ENCODE results near the gene PIK3R1. TPM values are rescaled to one million over a fixed set of nuclear protein-coding genes. Genes with fewer than 3 reads are reported as not detected.

PIK3R1 gene
- total RNA-seq, 1 donor from 2014 or later: 80.4 TPM

- peaks cover 1% of the 10 kb centered on the region for H3K36me3 Mint-ChIP-seq
- H3K4me1 Mint-ChIP-seq: no peaks in the 10 kb centered on the region
- H3K27me3 Mint-ChIP-seq (ENCODE audit: low read depth): no peaks in the 10 kb centered on the region
- TF ChIP-seq, protein P1, sequence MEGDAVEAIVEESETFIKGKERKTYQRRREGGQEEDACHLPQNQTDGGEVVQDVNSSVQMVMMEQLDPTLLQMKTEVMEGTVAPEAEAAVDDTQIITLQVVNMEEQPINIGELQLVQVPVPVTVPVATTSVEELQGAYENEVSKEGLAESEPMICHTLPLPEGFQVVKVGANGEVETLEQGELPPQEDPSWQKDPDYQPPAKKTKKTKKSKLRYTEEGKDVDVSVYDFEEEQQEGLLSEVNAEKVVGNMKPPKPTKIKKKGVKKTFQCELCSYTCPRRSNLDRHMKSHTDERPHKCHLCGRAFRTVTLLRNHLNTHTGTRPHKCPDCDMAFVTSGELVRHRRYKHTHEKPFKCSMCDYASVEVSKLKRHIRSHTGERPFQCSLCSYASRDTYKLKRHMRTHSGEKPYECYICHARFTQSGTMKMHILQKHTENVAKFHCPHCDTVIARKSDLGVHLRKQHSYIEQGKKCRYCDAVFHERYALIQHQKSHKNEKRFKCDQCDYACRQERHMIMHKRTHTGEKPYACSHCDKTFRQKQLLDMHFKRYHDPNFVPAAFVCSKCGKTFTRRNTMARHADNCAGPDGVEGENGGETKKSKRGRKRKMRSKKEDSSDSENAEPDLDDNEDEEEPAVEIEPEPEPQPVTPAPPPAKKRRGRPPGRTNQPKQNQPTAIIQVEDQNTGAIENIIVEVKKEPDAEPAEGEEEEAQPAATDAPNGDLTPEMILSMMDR (IDR thresholded peaks at IDR 0.05; ENCODE audit: unreplicated experiment): no peak
- H3K9me3 Mint-ChIP-seq: peaks cover 23% of the 10 kb centered on the region
- H3K4me3 Mint-ChIP-seq: no peak overlapping the region
- no peak overlapping the region for H3K27ac Mint-ChIP-seq
- DNase-seq (ENCODE audit: low spot score in 2 of 2, unreplicated experiment in 2 of 2): no peak
Observed at GRCh38 chr5:68313336-68313735, 97.8 kb downstream of the PIK3R1 start.

GRCh38 chr5:68314465-68314864 lies 98.9 kb downstream of the PIK3R1 start:
- H3K4me3 Mint-ChIP-seq: no peak overlapping the region
- TF ChIP-seq, protein P1 (IDR thresholded peaks at IDR 0.05; ENCODE audit: unreplicated experiment): no peak
- peaks cover 2% of the 10 kb centered on the region for H3K4me1 Mint-ChIP-seq
- no peaks in the 10 kb centered on the region for H3K27me3 Mint-ChIP-seq (ENCODE audit: low read depth)
- no peak for DNase-seq (ENCODE audit: low spot score in 2 of 2, unreplicated experiment in 2 of 2)
- H3K27ac Mint-ChIP-seq: no peak overlapping the region
- H3K9me3 Mint-ChIP-seq: peaks cover 25% of the 10 kb centered on the region
- no peaks in the 10 kb centered on the region for H3K36me3 Mint-ChIP-seq

- H3K36me3 Mint-ChIP-seq: no peaks in the 10 kb centered on the region
- no peak overlapping the region for H3K4me3 Mint-ChIP-seq
- peaks cover 4% of the 10 kb centered on the region for H3K4me1 Mint-ChIP-seq
- TF ChIP-seq, protein P1 (IDR thresholded peaks at IDR 0.05; ENCODE audit: unreplicated experiment): no peak
- peaks cover 25% of the 10 kb centered on the region for H3K9me3 Mint-ChIP-seq
- H3K27ac Mint-ChIP-seq: no peak overlapping the region
- DNase-seq (ENCODE audit: low spot score in 2 of 2, unreplicated experiment in 2 of 2): no peak
- H3K27me3 Mint-ChIP-seq (ENCODE audit: low read depth): no peaks in the 10 kb centered on the region
Observed at GRCh38 chr5:68315679-68316271, 100.2 kb downstream of the PIK3R1 start.

GRCh38 chr5:68316469-68316868 lies 100.9 kb downstream of the PIK3R1 start:
- no peak for DNase-seq (ENCODE audit: low spot score in 2 of 2, unreplicated experiment in 2 of 2)
- TF ChIP-seq, protein P1 (IDR thresholded peaks at IDR 0.05; ENCODE audit: unreplicated experiment): no peak
- Mint-ChIP-seq H3K27me3 (ENCODE audit: low read depth) (no peaks in the 10 kb centered on the region), H3K4me3 (no peak overlapping the region), H3K9me3 (peaks cover 25% of the 10 kb centered on the region), H3K27ac (no peak overlapping the region), H3K4me1 (peaks cover 4% of the 10 kb centered on the region), H3K36me3 (no peaks in the 10 kb centered on the region)

- H3K4me1 Mint-ChIP-seq: peaks cover 4% of the 10 kb centered on the region
- H3K27ac Mint-ChIP-seq: no peak overlapping the region
- no peak for DNase-seq (ENCODE audit: low spot score in 2 of 2, unreplicated experiment in 2 of 2)
- H3K36me3 Mint-ChIP-seq: no peaks in the 10 kb centered on the region
- TF ChIP-seq, protein P1 (IDR thresholded peaks at IDR 0.05; ENCODE audit: unreplicated experiment): no peak
- H3K27me3 Mint-ChIP-seq (ENCODE audit: low read depth): no peaks in the 10 kb centered on the region
- H3K9me3 Mint-ChIP-seq: peaks cover 23% of the 10 kb centered on the region
- H3K4me3 Mint-ChIP-seq: no peak overlapping the region
Observed at GRCh38 chr5:68317646-68318045, 102.1 kb downstream of the PIK3R1 start.

Measured in mesothelial cell of epicardium (in vitro differentiated cells).